ENCODE data around the gene IFNA7.
"Not testable (repeated sequence)": the region's sequence is repeated elsewhere in the genome, so short reads cannot be mapped to it uniquely, and the experiment has no call there.

DNA sequence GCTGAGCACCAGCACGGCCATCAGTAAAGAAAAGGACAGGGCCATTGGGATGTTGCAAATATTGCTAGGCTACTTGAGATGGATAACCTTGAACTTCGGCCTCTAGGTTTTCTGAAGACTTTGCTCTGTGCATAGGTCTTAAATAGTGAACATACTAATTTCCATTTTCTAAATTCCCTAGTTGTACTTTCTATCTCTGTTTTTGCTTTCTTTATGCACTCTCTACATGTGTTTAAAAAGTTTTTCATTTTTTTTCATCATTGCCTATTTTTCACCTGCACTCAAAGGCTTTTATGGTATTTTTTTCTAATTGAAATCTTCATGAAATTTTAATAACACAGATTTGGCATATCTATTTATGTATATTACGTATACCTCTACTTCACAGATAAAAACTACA is 14.5 kb downstream of the IFNA7 start, which contains the start of gene IFNA4:
- TF ChIP-seq CTCF (IDR thresholded peaks at IDR 0.05); ESRRA (IDR thresholded peaks at IDR 0.05; ENCODE audit: borderline replicate concordance, low read length); CEBPB (IDR thresholded peaks at IDR 0.05); REST (IDR thresholded peaks at IDR 0.05); POLR2A (IDR thresholded peaks at IDR 0.05; ENCODE audit: low read length); JUN (IDR thresholded peaks at IDR 0.05); NR3C1 (IDR thresholded peaks at IDR 0.05); KDM1A (IDR thresholded peaks at IDR 0.05; ENCODE audit: low read depth); MAFK (IDR thresholded peaks at IDR 0.05; ENCODE audit: partially characterized antibody); MYC (IDR thresholded peaks at IDR 0.05; ENCODE audit: borderline replicate concordance, low read length): not testable (repeated sequence)
- TF ChIP-seq, protein P1, sequence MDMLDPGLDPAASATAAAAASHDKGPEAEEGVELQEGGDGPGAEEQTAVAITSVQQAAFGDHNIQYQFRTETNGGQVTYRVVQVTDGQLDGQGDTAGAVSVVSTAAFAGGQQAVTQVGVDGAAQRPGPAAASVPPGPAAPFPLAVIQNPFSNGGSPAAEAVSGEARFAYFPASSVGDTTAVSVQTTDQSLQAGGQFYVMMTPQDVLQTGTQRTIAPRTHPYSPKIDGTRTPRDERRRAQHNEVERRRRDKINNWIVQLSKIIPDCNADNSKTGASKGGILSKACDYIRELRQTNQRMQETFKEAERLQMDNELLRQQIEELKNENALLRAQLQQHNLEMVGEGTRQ (IDR thresholded peaks at IDR 0.05), result not testable (repeated sequence)
